ENCODE data around the gene NMT2. TPM values are rescaled to one million over a fixed set of nuclear protein-coding genes. Genes with fewer than 3 reads are reported as not detected.

Gene NMT2
- polyA plus RNA-seq, 6 donors from 2014 or later = 3.7 to 7.3 (median 5.4) TPM

Other genes starting within 250 kb of the NMT2 start
- gene DCLRE1C, start 214.6 kb downstream of the NMT2 start, polyA plus RNA-seq (ENCODE audit: low read depth in 6 of 6) = 10 to 100 TPM; 36.2 to 69.6 (median 45.8) TPM
- 1 to 10 TPM in 2 of 6 donors, under 1 TPM in 1, not detected in 3; 0.99 to 2.2 (median 1.2) TPM for gene MEIG1, start 209.3 kb downstream of the NMT2 start, polyA plus RNA-seq (ENCODE audit: low read depth in 6 of 6)
- gene OLAH, start 124.8 kb downstream of the NMT2 start, polyA plus RNA-seq (ENCODE audit: low read depth in 6 of 6) = not detected
- not detected for gene ACBD7, start 79.9 kb downstream of the NMT2 start, polyA plus RNA-seq (ENCODE audit: low read depth in 6 of 6)
- gene RPP38, start 71.3 kb downstream of the NMT2 start, polyA plus RNA-seq (ENCODE audit: low read depth in 6 of 6) = 10 to 100 TPM; 21.0 to 37.8 (median 30.4) TPM
- under 1 TPM in 3 of 6 donors, not detected in 3; 0.05 to 0.86 (median 0.31) TPM for gene FAM171A1, start 202.6 kb upstream of the NMT2 start, polyA plus RNA-seq (ENCODE audit: low read depth in 6 of 6)

All from naive B cell (primary cell).